ENCODE results near the gene FIBP. TPM values are rescaled to one million over a fixed set of nuclear protein-coding genes. Genes with fewer than 3 reads are reported as not detected.

Gene FIBP
- total and polyA plus RNA-seq, 2 of the 4 experiments (the other 2 are of a cell fraction), result 141 to 182 TPM

DNA sequence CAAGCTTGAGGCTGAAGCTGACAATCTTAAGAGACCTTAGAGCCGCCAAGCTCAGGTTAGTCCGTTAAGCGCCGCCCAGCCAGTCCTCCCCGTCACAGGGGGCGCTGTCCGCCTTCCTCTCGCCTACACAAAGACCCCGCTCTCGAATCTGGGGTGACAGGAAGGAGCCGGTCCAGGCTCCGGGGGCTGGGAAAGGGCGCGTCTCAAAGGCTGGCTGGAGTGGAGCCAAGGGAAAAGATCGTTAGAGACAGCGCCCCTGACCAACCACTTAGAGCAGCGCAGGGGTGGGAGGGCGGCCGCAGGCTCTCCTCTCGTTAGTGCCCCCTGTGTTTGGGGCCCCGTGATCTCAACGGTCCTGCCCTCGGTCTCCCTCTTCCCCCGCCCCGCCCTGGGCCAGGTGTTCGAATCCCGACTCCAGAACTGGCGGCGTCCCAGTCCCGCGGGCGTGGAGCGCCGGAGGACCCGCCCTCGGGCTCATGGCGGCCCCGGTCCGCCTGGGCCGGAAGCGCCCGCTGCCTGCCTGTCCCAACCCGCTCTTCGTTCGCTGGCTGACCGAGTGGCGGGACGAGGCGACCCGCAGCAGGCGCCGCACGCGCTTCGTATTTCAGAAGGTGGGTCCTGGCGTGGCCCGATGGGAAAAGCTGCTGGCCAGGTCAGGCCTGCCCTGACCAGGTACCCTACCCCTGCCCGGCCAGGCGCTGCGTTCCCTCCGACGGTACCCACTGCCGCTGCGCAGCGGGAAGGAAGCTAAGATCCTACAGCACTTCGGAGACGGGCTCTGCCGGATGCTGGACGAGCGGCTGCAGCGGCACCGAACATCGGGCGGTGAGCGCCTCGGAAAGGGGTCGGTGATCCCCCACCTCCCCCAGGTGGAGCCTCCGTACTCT lies 27.8 kb downstream of the FIBP start, which contains the start of gene MUS81:
TSS of gene MUS81 (plus strand) at position 156 of the 887 bp plus-strand sequence. CDS start at position 477, 321 bp downstream.
- peaks cover 39% of the 10 kb centered on the region for H4K20me1 ChIP-seq (ENCODE audit: insufficient read depth, low read length)
- no peaks in the 10 kb centered on the region for H3K9me3 ChIP-seq (ENCODE audit: control insufficient read depth, insufficient read depth, low read length)
- peak within 1 kb of the TSS; percentile 95 for H3K4me3 ChIP-seq (ENCODE audit: insufficient read depth, low read depth, low read length)
- peaks cover 11% of the 10 kb centered on the region for H3K4me1 ChIP-seq (ENCODE audit: control insufficient read depth, insufficient read depth, low read length)
- H2AK9ac ChIP-seq (replicated peaks; ENCODE audit: low read depth, low read length, poor library complexity), result peak within 1 kb of the TSS; percentile 100
- H2BK120ac ChIP-seq (ENCODE audit: low read depth, low read length), result peak within 1 kb of the TSS; percentile 93
- peaks cover 12% of the 10 kb centered on the region for H3K9me1 ChIP-seq (ENCODE audit: insufficient read depth, low read length)
- peak within 1 kb of the TSS; percentile 99 for H4K8ac ChIP-seq (ENCODE audit: low read depth in 2 of 2, low read length in 2 of 2)
- DNase-seq (peak; percentile 97), ATAC-seq (ENCODE audit: low read depth) (peak; percentile 30)
- peak within 1 kb of the TSS; percentile 99 for H3K14ac ChIP-seq (replicated peaks; ENCODE audit: low read depth, low read length)
- peak within 1 kb of the TSS; percentile 74 for H4K5ac ChIP-seq (ENCODE audit: low read depth, low read length)
- peak within 1 kb of the TSS; percentile 67 for H2BK20ac ChIP-seq (ENCODE audit: low read depth, low read length)
- peaks cover 6 to 72% of the 10 kb centered on the region in 2 experiments; a peak in 3 of 4 replicates for H3K79me1 ChIP-seq (ENCODE audit: low read depth in 1 of 2, low read length in 2 of 2)
- peak within 1 kb of the TSS; percentile 90 for H2BK5ac ChIP-seq (ENCODE audit: low read depth, low read length, poor library complexity, severe bottlenecking)
- peak within 1 kb of the TSS; percentile 96 for H3K9ac ChIP-seq (ENCODE audit: low read depth, low read length)
- dilution Hi-C loops (cut with HindIII; ENCODE audit: low sequenced_read_pairs, unreplicated experiment) (no loop called here), in situ Hi-C loops (cut with MboI; ENCODE audit: low sequenced_read_pairs) (no loop called here), intact Hi-C loops (cut with micrococcal nuclease) (no loop called here)
- H2BK15ac ChIP-seq (ENCODE audit: low read depth, low read length), result peak within 1 kb of the TSS; percentile 93; the same call in 2 of the 3 replicates
- H2AK5ac ChIP-seq (ENCODE audit: low read depth, low read length), result peak within 1 kb of the TSS; percentile 97
- H3K56ac ChIP-seq (ENCODE audit: extremely low read depth, insufficient read depth, low read length), result peak within 1 kb of the TSS; percentile 99
- no peak for TF ChIP-seq SMC3 (IDR thresholded peaks at IDR 0.05; ENCODE audit: low read depth, low read length)
- no peak for TF ChIP-seq RAD21 (IDR thresholded peaks at IDR 0.05; ENCODE audit: low read length)
- TF ChIP-seq RCOR1 (IDR thresholded peaks at IDR 0.05; ENCODE audit: insufficient replicate concordance, low read length), result no peak
- peak; percentile 93 for TF ChIP-seq MAZ (IDR thresholded peaks at IDR 0.05; ENCODE audit: borderline replicate concordance, low read depth, low read length)
- TF ChIP-seq, protein P1, sequence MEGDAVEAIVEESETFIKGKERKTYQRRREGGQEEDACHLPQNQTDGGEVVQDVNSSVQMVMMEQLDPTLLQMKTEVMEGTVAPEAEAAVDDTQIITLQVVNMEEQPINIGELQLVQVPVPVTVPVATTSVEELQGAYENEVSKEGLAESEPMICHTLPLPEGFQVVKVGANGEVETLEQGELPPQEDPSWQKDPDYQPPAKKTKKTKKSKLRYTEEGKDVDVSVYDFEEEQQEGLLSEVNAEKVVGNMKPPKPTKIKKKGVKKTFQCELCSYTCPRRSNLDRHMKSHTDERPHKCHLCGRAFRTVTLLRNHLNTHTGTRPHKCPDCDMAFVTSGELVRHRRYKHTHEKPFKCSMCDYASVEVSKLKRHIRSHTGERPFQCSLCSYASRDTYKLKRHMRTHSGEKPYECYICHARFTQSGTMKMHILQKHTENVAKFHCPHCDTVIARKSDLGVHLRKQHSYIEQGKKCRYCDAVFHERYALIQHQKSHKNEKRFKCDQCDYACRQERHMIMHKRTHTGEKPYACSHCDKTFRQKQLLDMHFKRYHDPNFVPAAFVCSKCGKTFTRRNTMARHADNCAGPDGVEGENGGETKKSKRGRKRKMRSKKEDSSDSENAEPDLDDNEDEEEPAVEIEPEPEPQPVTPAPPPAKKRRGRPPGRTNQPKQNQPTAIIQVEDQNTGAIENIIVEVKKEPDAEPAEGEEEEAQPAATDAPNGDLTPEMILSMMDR (conservative IDR thresholded peaks at IDR 0.05; ENCODE audit: low read depth, low read length), result peak; percentile 91
- TF ChIP-seq, protein P2, sequence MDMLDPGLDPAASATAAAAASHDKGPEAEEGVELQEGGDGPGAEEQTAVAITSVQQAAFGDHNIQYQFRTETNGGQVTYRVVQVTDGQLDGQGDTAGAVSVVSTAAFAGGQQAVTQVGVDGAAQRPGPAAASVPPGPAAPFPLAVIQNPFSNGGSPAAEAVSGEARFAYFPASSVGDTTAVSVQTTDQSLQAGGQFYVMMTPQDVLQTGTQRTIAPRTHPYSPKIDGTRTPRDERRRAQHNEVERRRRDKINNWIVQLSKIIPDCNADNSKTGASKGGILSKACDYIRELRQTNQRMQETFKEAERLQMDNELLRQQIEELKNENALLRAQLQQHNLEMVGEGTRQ (IDR thresholded peaks at IDR 0.05; ENCODE audit: low read depth, low read length), result no peak
- no peak for TF ChIP-seq MAFK (IDR thresholded peaks at IDR 0.05; ENCODE audit: low read depth, low read length)
- no peak for TF ChIP-seq FOS (IDR thresholded peaks at IDR 0.05; ENCODE audit: low read depth, low read length)
- peak; percentile 18; the same call in 1 of the 2 replicates for TF ChIP-seq MXI1 (IDR thresholded peaks at IDR 0.05; ENCODE audit: borderline replicate concordance, low read depth, low read length)
- TF ChIP-seq, protein P3, sequence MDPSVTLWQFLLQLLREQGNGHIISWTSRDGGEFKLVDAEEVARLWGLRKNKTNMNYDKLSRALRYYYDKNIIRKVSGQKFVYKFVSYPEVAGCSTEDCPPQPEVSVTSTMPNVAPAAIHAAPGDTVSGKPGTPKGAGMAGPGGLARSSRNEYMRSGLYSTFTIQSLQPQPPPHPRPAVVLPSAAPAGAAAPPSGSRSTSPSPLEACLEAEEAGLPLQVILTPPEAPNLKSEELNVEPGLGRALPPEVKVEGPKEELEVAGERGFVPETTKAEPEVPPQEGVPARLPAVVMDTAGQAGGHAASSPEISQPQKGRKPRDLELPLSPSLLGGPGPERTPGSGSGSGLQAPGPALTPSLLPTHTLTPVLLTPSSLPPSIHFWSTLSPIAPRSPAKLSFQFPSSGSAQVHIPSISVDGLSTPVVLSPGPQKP (IDR thresholded peaks at IDR 0.05; ENCODE audit: borderline replicate concordance, low read depth, low read length), result no peak
- no peak for TF ChIP-seq BHLHE40 (IDR thresholded peaks at IDR 0.05; ENCODE audit: low read depth, low read length)
- no peak for TF ChIP-seq NFE2L2 (IDR thresholded peaks at IDR 0.05; ENCODE audit: low read depth, low read length)
- peak; percentile 62; the same call in 1 of the 2 replicates for TF ChIP-seq POLR2A (IDR thresholded peaks at IDR 0.05; ENCODE audit: low read depth, low read length)
- peaks cover 52% of the 10 kb centered on the region for H3K36me3 ChIP-seq (ENCODE audit: control insufficient read depth, insufficient read depth, low read length)
- peak within 1 kb of the TSS; percentile 97 for H3K27ac ChIP-seq (ENCODE audit: insufficient read depth, low read length)
- WGBS, 2 experiments (ENCODE audit: extremely low coverage in 2 of 2, insufficient read length in 1 of 2), result 0% methylated on average over 33 of the region's 78 CpGs; no CpG with 5 or more reads in 1 of the 2 experiments
- peak within 1 kb of the TSS; percentile 98 for H3K23ac ChIP-seq (ENCODE audit: low read depth, low read length)
- ChIA-PET POLR2A (ENCODE audit: unreplicated experiment) (interaction anchor here (0.6 to 1.3 kb wide), 6 partner anchors 10 to 30 kb away, joined by 3 to 7 read pairs (median 4); partner anchors contain the start of gene CCDC85B), CTCF (interaction anchor here (0.6 to 2.4 kb wide), 9 partner anchors 9 to 194 kb away, joined by 3 to 14 read pairs (median 5); partner anchors contain the start of gene FIBP)
- H3K27me3 ChIP-seq (ENCODE audit: control insufficient read depth, insufficient read depth, low read length), result no peaks in the 10 kb centered on the region
- TSS peak; percentile 24 for BruUV-seq (replicated peaks)
- peak within 1 kb of the TSS; percentile 93 for H2AFZ ChIP-seq (replicated peaks; ENCODE audit: low read length, poor library complexity)
- peak within 1 kb of the TSS; percentile 98 for H4K91ac ChIP-seq (ENCODE audit: insufficient read depth, low read depth, low read length)
- peak within 1 kb of the TSS; percentile 89 for H3K4me2 ChIP-seq (ENCODE audit: low read depth, low read length)
- peak within 1 kb of the TSS; percentile 99 for H3K4ac ChIP-seq (ENCODE audit: low read depth, low read length)
- H3K18ac ChIP-seq (ENCODE audit: low read depth, low read length), result peak within 1 kb of the TSS; percentile 80
